GM18517 (cell line): ENCODE measurements around the gene HLCS.

ENCODE experiments used
- ATAC-seq: cut with Tn5 transposase; IDR thresholded peaks from one replicate; pipeline ENCODE4 v1.9.1; 2021; ENCODE audit warnings: mild to moderate bottlenecking, moderate library complexity; ENCODE audit not compliant: unreplicated experiment

HLCS gene

DNA sequence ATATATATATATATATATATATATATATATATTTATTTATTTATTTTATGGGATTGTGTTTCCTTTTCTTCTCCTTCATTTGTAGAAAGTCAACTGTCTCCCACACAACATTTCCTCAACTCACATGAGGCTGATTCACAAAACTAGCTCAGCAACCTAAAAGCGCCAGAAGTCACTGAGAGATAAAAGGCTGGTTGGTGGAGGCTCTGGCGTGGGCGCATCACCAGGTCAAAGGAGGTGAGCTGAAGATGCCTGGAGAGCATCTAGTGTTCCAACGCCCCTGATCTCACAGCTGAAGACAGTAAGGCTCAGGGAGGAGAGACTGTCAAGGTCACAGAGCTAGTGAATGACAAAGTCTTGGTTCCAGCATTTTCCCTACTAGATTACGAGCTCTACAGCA is 78.0 kb downstream of the HLCS start:
- no peak for ATAC-seq

DNA sequence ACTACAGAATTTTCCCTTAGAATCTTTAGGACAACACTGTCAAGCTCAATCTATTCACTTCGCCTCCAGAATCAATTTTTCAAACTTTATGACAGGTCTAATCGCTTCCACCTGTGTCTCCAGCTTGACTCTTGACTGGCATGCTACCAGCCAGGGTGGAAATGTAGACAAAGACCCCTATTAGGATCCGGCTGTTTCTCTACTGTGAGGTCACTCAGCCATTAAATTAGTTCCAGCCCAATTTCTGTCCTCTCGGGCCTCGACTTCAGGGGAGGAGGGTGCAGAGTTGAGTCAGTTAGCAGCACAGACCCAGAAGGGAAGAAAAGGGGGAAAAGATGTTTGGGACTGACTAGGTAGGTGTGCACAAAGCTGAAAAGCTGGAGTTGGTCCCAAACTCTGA is 78.5 kb downstream of the HLCS start:
- ATAC-seq, result no peak

GRCh38 chr21:36883532-36884486 is 82.7 kb downstream of the HLCS start:
- ATAC-seq, result no peak

DNA sequence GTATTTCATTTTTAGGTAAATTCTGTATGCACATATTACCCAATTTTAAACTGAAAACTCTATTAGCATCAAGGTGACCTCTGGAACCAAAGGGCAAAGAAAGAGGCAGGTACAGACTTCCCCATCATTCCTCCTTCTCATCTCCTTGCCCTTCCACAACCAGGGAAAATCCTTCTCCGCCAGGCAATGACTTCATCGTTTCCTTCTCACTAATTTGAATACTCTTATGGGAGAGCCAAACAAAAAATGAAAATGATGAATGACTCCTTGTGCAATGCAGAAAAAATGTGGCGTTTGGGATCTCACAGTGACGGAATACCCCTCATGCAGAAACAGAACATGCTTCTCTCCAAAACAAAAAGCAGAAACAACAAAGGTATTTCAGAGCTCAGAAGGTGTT is 83.7 kb downstream of the HLCS start:
- no peak for ATAC-seq

GRCh38 chr21:36881228-36881627 is 85.2 kb downstream of the HLCS start:
- no peak for ATAC-seq

DNA sequence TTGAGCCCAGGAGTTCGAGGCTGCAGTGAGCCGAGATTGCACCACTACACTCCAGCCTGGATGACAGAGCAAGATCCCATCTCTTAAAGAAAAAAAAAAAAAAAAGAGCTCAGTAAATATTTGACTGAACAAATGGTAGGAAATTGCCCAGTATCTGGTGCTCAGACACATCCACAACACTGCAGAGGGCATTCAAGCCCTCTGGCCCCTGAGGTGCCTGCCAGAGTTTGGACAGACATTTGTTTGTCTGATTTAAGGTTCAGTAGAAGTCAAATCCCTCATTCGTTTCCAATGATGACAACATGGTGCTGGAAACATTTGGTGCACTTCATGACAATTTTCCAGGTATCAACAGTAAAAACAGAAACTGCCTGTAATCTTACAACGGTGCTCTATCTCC is 86.6 kb downstream of the HLCS start:
- ATAC-seq, result no peak

GRCh38 chr21:36877741-36878140 is 88.7 kb downstream of the HLCS start:
- ATAC-seq, result no peak

GRCh38 chr21:36874665-36875064 is 91.8 kb downstream of the HLCS start:
- no peak for ATAC-seq

GRCh38 chr21:36873513-36873912 is 93.0 kb downstream of the HLCS start:
- no peak for ATAC-seq

DNA sequence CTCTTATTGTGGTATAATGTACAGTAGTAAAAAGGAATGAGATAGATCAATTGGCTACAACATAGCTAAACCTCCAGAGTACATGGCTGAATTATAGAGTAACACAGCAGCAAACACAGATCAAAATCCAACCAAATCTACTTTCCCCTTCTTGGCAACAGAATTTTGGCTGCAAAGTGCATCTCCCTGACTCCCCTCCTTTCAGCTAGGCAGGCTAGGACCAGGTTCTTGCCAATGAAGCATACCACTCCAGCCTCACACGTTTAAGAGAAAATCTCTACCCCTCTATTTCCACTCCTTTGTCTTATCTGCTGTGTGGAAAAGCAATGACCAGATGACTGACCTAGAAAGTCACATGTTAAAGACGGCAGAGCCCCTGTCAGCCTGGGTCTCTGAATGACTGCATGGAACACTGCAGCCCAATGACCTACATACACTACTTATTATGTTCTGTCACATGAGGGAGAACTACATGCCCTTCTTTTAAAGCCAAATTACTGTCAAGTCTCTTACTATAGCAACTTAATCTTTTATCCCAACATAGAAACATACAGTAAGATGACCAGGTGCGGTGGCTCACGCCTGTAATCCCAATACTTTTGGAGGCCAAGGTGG is 99.1 kb downstream of the HLCS start:
- ATAC-seq, result no peak

DNA sequence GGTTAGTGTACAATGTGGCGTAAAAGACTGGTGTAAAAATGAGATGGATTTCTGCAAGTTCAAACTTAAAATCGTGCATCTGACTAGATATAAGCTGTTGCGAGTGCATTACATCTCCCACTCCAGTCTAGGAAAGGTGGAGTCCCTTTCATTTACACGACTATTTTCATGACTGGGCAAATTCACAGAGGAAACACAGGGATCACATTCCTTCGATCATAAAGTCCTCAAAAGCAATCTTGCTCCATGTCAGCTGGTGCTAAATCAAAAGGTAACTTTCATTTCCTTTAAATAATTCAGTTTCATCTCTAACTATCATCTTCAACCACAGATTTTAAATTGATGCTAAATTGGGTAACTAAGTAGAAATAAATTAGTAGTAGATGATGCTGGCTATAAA is 100.0 kb downstream of the HLCS start:
- ATAC-seq, result no peak

DNA sequence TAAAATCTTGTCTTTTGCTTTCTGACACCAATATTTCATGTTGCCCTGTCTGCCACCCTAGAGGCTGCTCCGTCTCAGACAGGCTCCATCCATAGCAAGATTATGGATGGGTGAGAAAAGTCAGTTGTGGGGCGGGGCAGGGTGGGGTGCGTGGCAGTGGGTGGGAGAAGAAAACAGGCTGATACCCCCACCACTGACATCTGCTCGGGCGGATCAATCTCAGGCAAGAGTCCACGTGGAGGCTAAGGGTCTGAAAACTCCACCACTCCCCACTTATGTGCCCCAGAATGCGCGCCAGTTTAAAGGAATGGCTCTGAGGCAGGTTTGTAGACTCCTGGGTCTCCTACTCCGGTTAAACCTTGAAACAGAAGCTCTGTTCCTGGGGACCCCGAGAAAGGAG is 101.5 kb downstream of the HLCS start:
- no peak for ATAC-seq

DNA sequence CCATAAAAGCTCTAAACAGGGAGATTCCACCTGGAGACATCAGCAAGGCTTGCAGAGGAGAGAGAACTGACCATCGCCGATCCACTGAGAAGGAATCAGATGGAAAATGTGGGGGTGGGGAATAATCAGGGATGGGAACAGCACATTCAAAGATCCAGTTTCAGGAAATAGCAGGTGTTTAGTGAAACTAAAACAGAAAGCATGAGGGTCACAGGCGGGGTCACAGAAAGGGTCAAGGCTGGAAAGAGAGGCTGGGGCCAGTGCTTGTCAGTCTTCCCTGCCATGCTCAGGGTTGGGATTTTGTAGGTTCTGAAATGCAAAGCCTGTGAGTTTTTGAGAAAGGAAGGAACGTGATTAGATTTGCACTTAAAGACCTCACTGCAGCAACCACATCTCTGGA is 103.2 kb downstream of the HLCS start:
- no peak for ATAC-seq

DNA sequence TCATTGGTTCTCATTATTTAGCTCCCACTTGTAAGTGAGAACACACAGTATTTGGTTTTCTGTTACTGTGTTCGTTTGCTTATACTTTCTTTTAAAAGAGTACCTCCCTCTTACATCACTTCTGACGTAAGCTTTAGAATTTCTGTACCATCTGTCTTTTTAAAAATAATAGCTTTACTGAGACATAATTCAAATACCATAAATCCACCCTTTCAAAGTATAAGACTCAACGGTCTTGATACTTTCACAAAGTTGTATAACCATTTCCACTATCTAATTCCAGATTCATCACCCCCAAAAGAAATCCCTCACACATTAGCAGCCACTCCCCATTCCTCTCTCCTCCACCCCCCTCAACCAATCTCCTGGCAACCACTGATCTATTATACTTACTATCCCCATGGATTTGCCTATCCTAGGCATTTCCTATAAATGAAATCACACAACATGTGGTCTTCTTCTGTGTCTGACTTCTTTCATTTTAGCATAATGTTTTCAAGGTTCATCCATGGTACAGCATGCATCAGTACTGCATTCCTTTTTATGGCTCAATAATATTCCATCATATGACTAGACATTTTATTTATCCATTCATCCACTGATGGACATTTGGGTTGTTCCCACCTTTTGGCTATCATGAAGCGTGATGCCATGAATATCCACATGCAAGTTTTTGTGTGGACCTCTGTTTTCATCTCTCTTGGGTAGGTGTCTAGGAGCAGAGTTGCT is 104.7 kb downstream of the HLCS start:
- ATAC-seq, result no peak

- no peak for ATAC-seq
These were observed 105.5 kb downstream of the HLCS start for GRCh38 chr21:36860736-36861594.

GRCh38 chr21:36859744-36860501 is 106.5 kb downstream of the HLCS start:
- no peak for ATAC-seq

- ATAC-seq, result no peak
These were observed 108.0 kb downstream of the HLCS start for GRCh38 chr21:36858320-36858957.

DNA sequence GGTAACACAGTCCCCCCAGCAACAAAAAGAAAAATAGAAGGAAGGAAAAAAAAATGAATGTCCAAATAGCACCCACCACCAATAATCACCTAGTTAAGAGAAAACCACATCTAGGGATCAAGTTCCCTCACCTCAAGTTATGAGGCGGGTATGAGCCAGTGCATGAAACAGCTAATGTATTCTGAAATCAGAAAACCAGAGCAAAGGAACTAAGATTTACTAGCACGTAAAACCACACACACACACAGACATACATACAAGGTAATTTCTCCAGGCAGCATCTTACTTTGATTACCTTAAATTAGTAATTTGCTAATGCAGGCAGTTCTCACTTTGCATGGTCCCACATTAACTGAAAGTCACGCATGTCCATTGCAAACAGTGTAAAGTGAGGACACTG is 109.8 kb downstream of the HLCS start:
- ATAC-seq, result no peak

GRCh38 chr21:36854391-36854790 is 112.1 kb downstream of the HLCS start:
- no peak for ATAC-seq

- no peak for ATAC-seq
These were observed 113.6 kb downstream of the HLCS start for GRCh38 chr21:36852864-36853263.
